Measurements from ENCODE around the gene PTX3. TPM values are rescaled to one million over a fixed set of nuclear protein-coding genes. Genes with fewer than 3 reads are reported as not detected.

The PTX3 gene
- total RNA-seq, 6 experiments from 2014 or later: 0.69 TPM; not detected in 5

DNA sequence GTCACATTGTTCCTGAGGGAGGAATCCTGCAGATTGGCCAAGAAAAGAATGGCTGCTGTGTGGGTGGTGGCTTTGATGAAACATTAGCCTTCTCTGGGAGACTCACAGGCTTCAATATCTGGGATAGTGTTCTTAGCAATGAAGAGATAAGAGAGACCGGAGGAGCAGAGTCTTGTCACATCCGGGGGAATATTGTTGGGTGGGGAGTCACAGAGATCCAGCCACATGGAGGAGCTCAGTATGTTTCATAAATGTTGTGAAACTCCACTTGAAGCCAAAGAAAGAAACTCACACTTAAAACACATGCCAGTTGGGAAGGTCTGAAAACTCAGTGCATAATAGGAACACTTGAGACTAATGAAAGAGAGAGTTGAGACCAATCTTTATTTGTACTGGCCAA is 6.1 kb downstream of the PTX3 start:
- Histone ChIP-seq H3K27me3 (no peaks in the 10 kb centered on the region), H3K36me3 (no peaks in the 10 kb centered on the region), H3K27ac (no peak overlapping the region), H3K9me3 (no peaks in the 10 kb centered on the region), H3K4me1 (no peaks in the 10 kb centered on the region), H3K4me3 (no peak overlapping the region)
- TF ChIP-seq CTCF (IDR thresholded peaks at IDR 0.05) (no peak), POLR2A (IDR thresholded peaks at IDR 0.05) (no peak)
- intact Hi-C loops (cut with DNase I): no loop called here
- 27% methylated on average over 2 of the region's 2 CpGs for WGBS (ENCODE audit: insufficient coverage, low coverage, low lambda C conversion rate, missing lambda C conversion rate)
- ATAC-seq: no peak
- DNase-seq: no peak

DNA sequence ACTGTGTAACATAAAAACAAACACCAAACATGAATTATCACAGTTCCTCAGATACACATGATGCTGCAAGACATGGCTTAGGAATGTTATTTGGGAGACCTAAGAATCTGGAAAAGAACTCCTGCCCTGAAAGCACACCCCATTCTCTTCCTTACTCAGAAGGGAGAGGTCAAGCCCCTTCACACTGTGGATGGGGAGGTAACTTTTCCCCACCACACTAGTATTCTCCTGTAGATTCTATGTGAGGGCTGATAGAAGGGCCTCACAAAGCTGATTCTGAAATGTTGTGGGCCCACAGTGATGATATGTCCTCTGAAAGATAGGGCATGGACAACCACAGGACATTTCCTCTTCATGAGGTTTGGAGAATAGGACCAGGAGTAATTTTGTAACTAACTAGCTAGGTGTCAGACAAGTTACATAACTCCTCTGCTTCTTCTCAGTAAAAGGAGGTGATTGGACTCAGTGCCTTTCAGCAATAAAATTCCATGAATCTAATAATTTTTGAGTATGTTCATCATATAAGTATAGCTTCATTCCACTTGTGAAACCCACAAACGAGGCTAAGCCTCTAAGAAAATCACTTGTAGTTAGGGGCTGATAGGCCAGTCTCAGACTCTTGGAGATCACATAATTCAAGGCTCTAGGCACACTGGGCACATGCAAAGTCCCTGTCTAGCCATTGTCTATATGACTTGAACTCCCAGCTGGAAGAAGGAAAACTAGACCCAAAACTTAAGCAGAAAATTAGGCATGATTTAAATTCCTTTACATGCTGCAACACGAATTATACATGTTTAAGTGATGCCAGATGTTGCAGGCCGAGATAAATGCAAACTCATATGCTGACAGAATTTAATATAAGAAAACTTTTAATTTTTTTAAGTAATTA is 7.5 kb downstream of the PTX3 start:
- intact Hi-C loops (cut with DNase I): no loop called here
- TF ChIP-seq CTCF (IDR thresholded peaks at IDR 0.05) (no peak), POLR2A (IDR thresholded peaks at IDR 0.05) (no peak)

GRCh38 chr3:157444797-157445184 is 8.1 kb downstream of the PTX3 start:
- no peaks in the 10 kb centered on the region for H3K4me1 ChIP-seq
- H3K9me3 ChIP-seq: no peaks in the 10 kb centered on the region
- H3K36me3 ChIP-seq: no peaks in the 10 kb centered on the region
- WGBS (ENCODE audit: insufficient coverage, low coverage, low lambda C conversion rate, missing lambda C conversion rate): 86% methylated on average over 1 of the region's 1 CpG
- H3K27me3 ChIP-seq: no peaks in the 10 kb centered on the region
- intact Hi-C loops (cut with DNase I): no loop called here
- ATAC-seq (no peak), DNase-seq (no peak)
- no peak overlapping the region for H3K27ac ChIP-seq
- TF ChIP-seq POLR2A (IDR thresholded peaks at IDR 0.05) (no peak), CTCF (IDR thresholded peaks at IDR 0.05) (no peak)
- no peak overlapping the region for H3K4me3 ChIP-seq

More for the DNA sequence above, 7.5 kb downstream of the PTX3 start:
- ATAC-seq: no peak
- H3K27me3 ChIP-seq: no peaks in the 10 kb centered on the region
- H3K27ac ChIP-seq: no peak overlapping the region
- no peaks in the 10 kb centered on the region for H3K9me3 ChIP-seq
- WGBS (ENCODE audit: insufficient coverage, low coverage, low lambda C conversion rate, missing lambda C conversion rate): 38% methylated on average over 3 of the region's 3 CpGs
- no peaks in the 10 kb centered on the region for H3K4me1 ChIP-seq
- no peaks in the 10 kb centered on the region for H3K36me3 ChIP-seq
- H3K4me3 ChIP-seq: no peak overlapping the region
- DNase-seq: no peak

DNA sequence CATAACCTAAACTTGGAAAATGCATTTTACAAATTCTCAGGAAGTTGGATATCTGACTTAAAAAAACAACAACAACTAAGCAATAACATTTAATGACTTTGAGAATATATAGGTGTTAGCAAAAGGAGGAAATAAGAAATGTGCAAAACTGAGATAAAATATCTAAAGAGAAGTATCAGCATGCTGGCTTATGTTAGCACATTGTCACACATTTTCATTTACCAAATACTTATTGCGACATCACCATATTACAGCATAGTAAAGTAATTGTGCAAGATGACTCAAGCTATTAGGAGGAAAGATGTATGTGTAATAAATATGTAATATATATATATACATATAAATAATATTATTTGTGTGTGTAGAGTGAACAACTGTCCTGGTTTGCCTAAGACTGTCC is 9.2 kb downstream of the PTX3 start:
- no peak for DNase-seq
- ATAC-seq: no peak
- WGBS (ENCODE audit: insufficient coverage, low coverage, low lambda C conversion rate, missing lambda C conversion rate): 80% methylated on average over 1 of the region's 1 CpG

More for the DNA sequence above, 9.2 kb downstream of the PTX3 start:
- H3K36me3 ChIP-seq: no peaks in the 10 kb centered on the region
- H3K4me1 ChIP-seq: no peaks in the 10 kb centered on the region
- no peak overlapping the region for H3K27ac ChIP-seq
- no peaks in the 10 kb centered on the region for H3K27me3 ChIP-seq
- H3K9me3 ChIP-seq: no peaks in the 10 kb centered on the region
- no peak overlapping the region for H3K4me3 ChIP-seq
- TF ChIP-seq POLR2A (IDR thresholded peaks at IDR 0.05): no peak
- no peak for TF ChIP-seq CTCF (IDR thresholded peaks at IDR 0.05)
- intact Hi-C loops (cut with DNase I): no loop called here
